Colonic mucosa (tissue), 4 donors: ENCODE results near the gene DUXB. TPM values are rescaled to one million over a fixed set of nuclear protein-coding genes. Genes with fewer than 3 reads are reported as not detected.

ENCODE experiments used
- DNase-seq: peaks from one replicate; pipeline ENCODE4 v3.0.0-alpha.2; 2020
- H3K27ac ChIP-seq: fragments of 200-600 bp; one replicate; pipeline ENCODE4 v1.8.0; 2021
- H3K27me3 ChIP-seq: fragments of 200-600 bp; one replicate; pipeline ENCODE4 v1.8.0; 2021
- H3K36me3 ChIP-seq: fragments of 200-600 bp; one replicate; pipeline ENCODE4 v1.8.0; 2021
- H3K4me1 ChIP-seq: fragments of 200-600 bp; one replicate; pipeline ENCODE4 v1.8.0; 2021; ENCODE audit warnings: mild to moderate bottlenecking
- H3K4me3 ChIP-seq: fragments of 200-600 bp; one replicate; pipeline ENCODE4 v1.8.0; 2021
- H3K9ac ChIP-seq, 2 donors: one replicate each; pipeline ENCODE4 v1.7.0; 2013; ENCODE audit warnings: control low read depth in 2 of 2, low read depth in 2 of 2, low read length in 2 of 2
- H3K9me3 ChIP-seq: fragments of 200-600 bp; one replicate; pipeline ENCODE4 v1.8.0; 2021
- CTCF ChIP-seq: fragments of 200-600 bp; IDR thresholded peaks from one replicate; pipeline ENCODE4 v1.8.0; 2022; ENCODE audit warnings: antibody characterized with exemption, mild to moderate bottlenecking
- intact Hi-C: fragments of 100-400 bp; cut with DNase I; formaldehyde crosslinking; loops from one replicate; pipeline ENCODE4 v1.14.1; 2022
- total RNA-seq, 2 donors: library from RNA; stranded (reverse); fragmentation: NEBNext Ultra II Directional in 1 of 2; extraction: Animal tissue kit (Norgen Biotek cat#: 25700) in 1 of 2; gene quantifications; one replicate each; pipeline ENCODE4 v1.2.1, GENCODE V29; 2021
- donor health status: healthy.
- donor health status: DM: no; HTN: no; CAD: no.
- donor health status: DM: no; HTN: no; CAD: no.

Gene DUXB
- total RNA-seq, 2 donors from 2014 or later: not detected

DNA sequence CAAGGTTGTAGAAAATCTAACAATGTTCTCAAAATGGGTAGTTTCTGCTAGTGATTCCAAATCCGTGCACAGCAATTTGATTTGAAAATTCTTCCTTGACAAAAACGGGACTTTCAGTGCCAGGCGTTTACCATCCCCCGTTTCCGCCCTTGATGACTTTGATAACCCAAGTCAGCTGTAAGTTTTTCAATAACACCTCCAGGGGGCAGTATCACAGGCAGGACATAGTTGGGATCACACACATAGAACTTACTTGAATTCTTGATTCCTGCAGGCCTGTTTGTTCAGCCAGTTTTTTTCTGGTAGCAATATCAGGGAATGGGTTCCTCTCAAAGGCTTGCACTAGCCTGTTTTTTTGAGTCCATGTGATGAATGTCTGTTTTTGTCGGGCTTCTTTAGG lies 5.6 kb downstream of the DUXB start:
- no peak overlapping the region for H3K4me3 ChIP-seq
- H3K4me1 ChIP-seq: no peaks in the 10 kb centered on the region
- no peak overlapping the region for H3K27ac ChIP-seq
- no peak for TF ChIP-seq CTCF
- H3K27me3 ChIP-seq: no peaks in the 10 kb centered on the region
- H3K36me3 ChIP-seq: no peaks in the 10 kb centered on the region
- H3K9ac ChIP-seq: no peak overlapping the region
- DNase-seq: no peak
- no peaks in the 10 kb centered on the region for H3K9me3 ChIP-seq
- intact Hi-C loops: no loop called here

DNA sequence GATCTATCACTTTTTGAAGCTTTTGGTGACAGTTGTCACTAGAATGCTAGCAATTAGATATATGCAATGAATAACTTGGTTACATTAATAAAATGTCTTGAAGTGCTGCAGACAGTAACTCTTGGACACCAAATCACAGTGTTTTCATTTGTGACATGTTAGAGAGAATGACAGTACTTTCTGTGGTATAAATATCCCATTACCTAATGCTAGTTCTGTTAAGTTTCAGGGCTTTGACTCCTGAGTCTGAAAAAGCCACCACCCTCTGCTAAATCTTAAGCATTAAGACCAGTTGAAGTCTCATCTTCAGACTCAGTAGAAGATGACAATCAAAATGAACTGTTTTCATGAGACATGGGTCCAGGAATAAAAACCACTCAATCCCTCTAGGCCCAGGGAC lies 13.9 kb downstream of the DUXB start:
- no peaks in the 10 kb centered on the region for H3K36me3 ChIP-seq
- H3K27me3 ChIP-seq: no peaks in the 10 kb centered on the region
- no peak for DNase-seq
- no peak overlapping the region for H3K4me3 ChIP-seq
- intact Hi-C loops: no loop called here
- no peak for TF ChIP-seq CTCF
- no peak overlapping the region for H3K27ac ChIP-seq
- no peaks in the 10 kb centered on the region for H3K9me3 ChIP-seq
- no peaks in the 10 kb centered on the region for H3K4me1 ChIP-seq
- H3K9ac ChIP-seq: no peak overlapping the region

DNA sequence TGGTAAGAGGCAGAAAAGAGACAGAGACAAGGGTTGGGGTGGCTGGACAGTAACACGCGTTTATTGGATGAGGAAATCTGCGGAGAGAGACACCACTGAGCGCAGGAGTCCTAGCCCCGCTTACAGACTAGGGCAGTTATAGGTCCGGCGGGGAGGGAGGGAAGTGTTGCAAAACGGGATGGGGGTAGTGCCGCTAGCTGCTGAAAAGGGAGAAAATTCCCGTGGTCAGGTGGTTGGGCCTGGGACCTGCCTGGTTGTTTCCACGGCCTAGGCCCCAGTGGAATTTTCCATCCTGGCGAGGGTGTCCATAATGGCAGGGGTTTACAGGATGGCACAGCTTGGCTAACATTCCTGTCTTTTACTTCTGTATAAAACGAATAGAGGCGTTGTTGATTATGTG lies 19.0 kb downstream of the DUXB start:
- intact Hi-C loops: no loop called here
- H3K27ac ChIP-seq: no peak overlapping the region

DNA sequence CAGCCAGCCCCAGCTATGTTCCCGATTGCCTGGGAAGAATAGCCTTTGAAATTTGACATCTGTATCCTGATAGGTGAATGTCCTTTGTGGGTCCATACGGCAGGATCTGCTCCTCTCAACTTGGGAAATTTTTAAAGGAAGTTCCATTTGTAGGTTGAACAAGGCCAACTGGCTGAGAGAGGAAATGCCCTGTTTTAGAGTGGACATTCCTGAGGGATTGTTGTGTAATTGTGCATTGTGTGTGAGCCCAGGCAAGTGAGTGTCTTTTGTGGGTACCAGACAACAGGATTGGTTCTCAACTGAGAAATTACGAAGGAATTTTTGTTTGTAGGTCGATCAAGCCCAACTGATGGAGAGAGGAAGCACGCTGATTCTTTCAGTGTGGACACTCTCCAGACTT lies 21.9 kb downstream of the DUXB start:
- Histone ChIP-seq H3K4me1 (no peaks in the 10 kb centered on the region), H3K4me3 (no peak overlapping the region), H3K27ac (no peak overlapping the region), H3K27me3 (no peaks in the 10 kb centered on the region), H3K36me3 (no peaks in the 10 kb centered on the region), H3K9ac (no peak overlapping the region), H3K9me3 (no peaks in the 10 kb centered on the region)
- no peak for DNase-seq
- no peak for TF ChIP-seq CTCF
- intact Hi-C loops: no loop called here

More for the DNA sequence above, 19.0 kb downstream of the DUXB start:
- no peak for TF ChIP-seq CTCF
- Histone ChIP-seq H3K4me1 (no peaks in the 10 kb centered on the region), H3K4me3 (no peak overlapping the region), H3K36me3 (no peaks in the 10 kb centered on the region), H3K9ac (no peak overlapping the region), H3K27me3 (no peaks in the 10 kb centered on the region), H3K9me3 (no peaks in the 10 kb centered on the region)
- no peak for DNase-seq

DNA sequence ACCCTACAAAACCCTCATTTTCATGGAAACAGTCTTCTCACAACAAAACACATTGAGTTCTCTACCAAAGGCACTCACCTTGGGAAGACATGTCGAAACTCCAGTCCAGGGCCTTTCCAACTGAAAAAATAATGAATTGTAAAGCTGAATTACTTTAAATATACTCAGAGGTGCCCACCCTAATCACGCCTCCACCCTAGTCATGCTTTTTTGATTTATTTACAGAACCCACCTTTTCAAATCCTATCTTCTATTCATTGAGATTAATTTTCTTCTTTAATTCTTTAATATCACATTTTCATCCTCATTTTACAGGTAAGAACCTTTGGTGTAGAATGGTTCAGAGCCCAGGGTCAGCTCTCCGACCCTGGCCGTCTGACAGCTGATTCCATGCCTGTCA lies 24.4 kb downstream of the DUXB start, which contains the start of gene CPHXL2:
CPHXL2 (minus strand) TSS at position 101 of the 400 bp plus-strand sequence; CDS start at position 91, 10 bp downstream.
- Histone ChIP-seq H3K27me3 (no peaks in the 10 kb centered on the region), H3K27ac (no peak within 1 kb of the TSS), H3K4me1 (no peaks in the 10 kb centered on the region), H3K4me3 (no peak within 1 kb of the TSS), H3K9me3 (no peaks in the 10 kb centered on the region), H3K9ac (no peak within 1 kb of the TSS), H3K36me3 (no peaks in the 10 kb centered on the region)
- no peak for DNase-seq
- no peak for TF ChIP-seq CTCF
- intact Hi-C loops: no loop called here

DNA sequence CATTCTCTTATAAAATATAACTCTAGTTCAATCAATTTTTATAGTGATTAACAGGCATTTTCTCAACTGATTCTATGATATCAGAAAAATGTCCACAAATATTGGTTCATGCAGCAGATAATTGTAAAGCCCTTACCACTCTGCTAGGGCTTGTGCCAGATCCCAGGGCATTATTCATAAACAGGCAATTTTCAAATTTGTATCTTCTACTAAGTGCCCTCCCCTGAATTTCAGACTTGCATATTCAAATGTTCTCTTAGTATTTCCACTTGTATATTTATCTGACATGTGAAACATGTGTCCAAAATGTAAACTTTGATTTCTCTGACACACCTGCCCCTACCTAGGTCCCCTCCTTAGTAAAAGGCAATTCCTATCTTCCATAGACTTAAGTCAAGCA lies 33.8 kb downstream of the DUXB start:
- Histone ChIP-seq H3K9ac (no peak overlapping the region), H3K4me1 (no peaks in the 10 kb centered on the region), H3K9me3 (no peaks in the 10 kb centered on the region), H3K27me3 (no peaks in the 10 kb centered on the region), H3K4me3 (no peak overlapping the region), H3K36me3 (no peaks in the 10 kb centered on the region), H3K27ac (no peak overlapping the region)
- intact Hi-C loops: no loop called here
- no peak for TF ChIP-seq CTCF
- DNase-seq: no peak
